Endothelial cell (in vitro differentiated cells): Measurements from ENCODE around the gene ZNF219. TPM values are rescaled to one million over a fixed set of nuclear protein-coding genes. Genes with fewer than 3 reads are reported as not detected.

Source experiments
- DNase-seq: peaks from one replicate; pipeline ENCODE4 v3.0.0; 2021; ENCODE audit warnings: low spot score
- H3K27ac Mint-ChIP-seq: one replicate; pipeline ENCODE4 v1.8.0; 2021; ENCODE audit warnings: mixed read lengths, inconsistent platforms; ENCODE audit not compliant: unreplicated experiment
- H3K27me3 Mint-ChIP-seq: one replicate; pipeline ENCODE4 v1.8.0; 2021; ENCODE audit warnings: mild to moderate bottlenecking, moderate library complexity, mixed read lengths, inconsistent platforms; ENCODE audit not compliant: unreplicated experiment
- H3K36me3 Mint-ChIP-seq: one replicate; pipeline ENCODE4 v1.8.0; 2021; ENCODE audit warnings: mild to moderate bottlenecking, low read depth, mixed read lengths, inconsistent platforms; ENCODE audit not compliant: unreplicated experiment
- H3K4me1 Mint-ChIP-seq: one replicate; pipeline ENCODE4 v1.8.0; 2021; ENCODE audit warnings: mild to moderate bottlenecking, mixed read lengths, inconsistent platforms; ENCODE audit not compliant: unreplicated experiment
- H3K4me3 Mint-ChIP-seq: one replicate; pipeline ENCODE4 v1.8.0; 2021; ENCODE audit warnings: mild to moderate bottlenecking, mixed read lengths, inconsistent platforms; ENCODE audit not compliant: unreplicated experiment
- H3K9me3 Mint-ChIP-seq: one replicate; pipeline ENCODE4 v1.8.0; 2021; ENCODE audit warnings: mixed read lengths, inconsistent platforms; ENCODE audit not compliant: unreplicated experiment
- CTCF ChIP-seq: fragments of 200-600 bp; sonication (generic); IDR thresholded peaks from one replicate; pipeline ENCODE4 v1.5.0; 2021; ENCODE audit warnings: antibody characterized with exemption; ENCODE audit not compliant: unreplicated experiment
- total RNA-seq: library from RNA; stranded (reverse); fragmentation: NEBNext Ultra II Directional; extraction: Animal tissue kit (Norgen Biotek cat#: 25700); gene quantifications from one replicate; pipeline ENCODE4 v1.2.1, GENCODE V29; 2021; ENCODE audit not compliant: unreplicated experiment

Gene ZNF219
- total RNA-seq, 1 donor from 2014 or later: 27.0 TPM

- H3K4me3 Mint-ChIP-seq: no peak overlapping the region
- no peak for TF ChIP-seq CTCF
- H3K27me3 Mint-ChIP-seq: no peaks in the 10 kb centered on the region
- no peaks in the 10 kb centered on the region for H3K4me1 Mint-ChIP-seq
- no peaks in the 10 kb centered on the region for H3K36me3 Mint-ChIP-seq
- H3K9me3 Mint-ChIP-seq: no peaks in the 10 kb centered on the region
- H3K27ac Mint-ChIP-seq: no peak overlapping the region
- DNase-seq: no peak
Measured at GRCh38 chr14:21123429-21123828, 25.0 kb upstream of the ZNF219 start.

GRCh38 chr14:21121122-21121521 is 22.7 kb upstream of the ZNF219 start:
- Mint-ChIP-seq H3K4me1 (no peaks in the 10 kb centered on the region), H3K4me3 (no peak overlapping the region), H3K36me3 (no peaks in the 10 kb centered on the region), H3K9me3 (no peaks in the 10 kb centered on the region), H3K27ac (no peak overlapping the region), H3K27me3 (no peaks in the 10 kb centered on the region)
- TF ChIP-seq CTCF: no peak
- no peak for DNase-seq

GRCh38 chr14:21120686-21121085 is 22.2 kb upstream of the ZNF219 start:
- Mint-ChIP-seq H3K9me3 (no peaks in the 10 kb centered on the region), H3K4me3 (no peak overlapping the region), H3K27ac (no peak overlapping the region), H3K4me1 (no peaks in the 10 kb centered on the region), H3K27me3 (no peaks in the 10 kb centered on the region), H3K36me3 (no peaks in the 10 kb centered on the region)
- no peak for DNase-seq
- TF ChIP-seq CTCF: no peak

- Mint-ChIP-seq H3K4me3 (no peak overlapping the region), H3K27ac (no peak overlapping the region), H3K27me3 (no peaks in the 10 kb centered on the region), H3K36me3 (no peaks in the 10 kb centered on the region), H3K9me3 (no peaks in the 10 kb centered on the region), H3K4me1 (no peaks in the 10 kb centered on the region)
- no peak for TF ChIP-seq CTCF
- no peak for DNase-seq
Measured at GRCh38 chr14:21118933-21119332, 20.5 kb upstream of the ZNF219 start.

GRCh38 chr14:21113369-21113768 is 14.9 kb upstream of the ZNF219 start:
- H3K4me1 Mint-ChIP-seq: no peaks in the 10 kb centered on the region
- H3K27ac Mint-ChIP-seq: no peak overlapping the region
- TF ChIP-seq CTCF: no peak
- no peaks in the 10 kb centered on the region for H3K9me3 Mint-ChIP-seq
- H3K27me3 Mint-ChIP-seq: no peaks in the 10 kb centered on the region
- no peak for DNase-seq
- no peaks in the 10 kb centered on the region for H3K36me3 Mint-ChIP-seq
- no peak overlapping the region for H3K4me3 Mint-ChIP-seq
